Spleen (tissue), 7 donors: ENCODE measurements around the gene NCF2.
A peak's percentile ranks its signal among the peaks of the same experiment; 100 is the strongest.

ENCODE experiments used
- CTCF ChIP-seq, 11 experiments: fragments of 200-600 bp in 7 of 11; fragments of 450-650 bp in 4 of 11; sonication (generic) in 4 of 11; IDR thresholded peaks in 8 of 11; conservative IDR thresholded peaks in 3 of 11; 1 replicate in 7 of 11; 2 replicates in 4 of 11; pipeline versions ENCODE4 v1.4.0 to v1.8.0; 2016 to 2021; ENCODE audit warnings: antibody characterized with exemption in 11 of 11, inconsistent platforms in 4 of 11, mild to moderate bottlenecking in 1 of 11
- POLR2AphosphoS5 ChIP-seq, 3 donors: sonication (generic); formaldehyde crosslinking; IDR thresholded peaks; one replicate each; pipeline ENCODE4 v1.5.1; 2017; ENCODE audit warnings: antibody characterized with exemption in 3 of 3
- donor health status: DM: no; HTN: no; CAD: no; lungs with moderate emphysema.
- donor health status: DM: no; HTN: no; CAD: no.
- donor health status: DM: no; HTN: no; CAD: no.

GRCh38 chr1:183551924-183552323 is 38.3 kb downstream of the NCF2 start:
- TF ChIP-seq CTCF (IDR thresholded peaks at IDR 0.05 in 8 of 11, conservative IDR thresholded peaks at IDR 0.05 in 3 of 11) (no peak), POLR2AphosphoS5 (IDR thresholded peaks at IDR 0.05) (peak in 1 of 3 donors; percentile 8)
